GM21423 (cell line): ENCODE data around the gene MMP24.

ENCODE experiments used
- ATAC-seq: cut with Tn5 transposase; IDR thresholded peaks from one replicate; pipeline ENCODE4 v1.9.1; 2021; ENCODE audit warnings: mild to moderate bottlenecking, moderate library complexity; ENCODE audit not compliant: unreplicated experiment

The MMP24 gene

DNA sequence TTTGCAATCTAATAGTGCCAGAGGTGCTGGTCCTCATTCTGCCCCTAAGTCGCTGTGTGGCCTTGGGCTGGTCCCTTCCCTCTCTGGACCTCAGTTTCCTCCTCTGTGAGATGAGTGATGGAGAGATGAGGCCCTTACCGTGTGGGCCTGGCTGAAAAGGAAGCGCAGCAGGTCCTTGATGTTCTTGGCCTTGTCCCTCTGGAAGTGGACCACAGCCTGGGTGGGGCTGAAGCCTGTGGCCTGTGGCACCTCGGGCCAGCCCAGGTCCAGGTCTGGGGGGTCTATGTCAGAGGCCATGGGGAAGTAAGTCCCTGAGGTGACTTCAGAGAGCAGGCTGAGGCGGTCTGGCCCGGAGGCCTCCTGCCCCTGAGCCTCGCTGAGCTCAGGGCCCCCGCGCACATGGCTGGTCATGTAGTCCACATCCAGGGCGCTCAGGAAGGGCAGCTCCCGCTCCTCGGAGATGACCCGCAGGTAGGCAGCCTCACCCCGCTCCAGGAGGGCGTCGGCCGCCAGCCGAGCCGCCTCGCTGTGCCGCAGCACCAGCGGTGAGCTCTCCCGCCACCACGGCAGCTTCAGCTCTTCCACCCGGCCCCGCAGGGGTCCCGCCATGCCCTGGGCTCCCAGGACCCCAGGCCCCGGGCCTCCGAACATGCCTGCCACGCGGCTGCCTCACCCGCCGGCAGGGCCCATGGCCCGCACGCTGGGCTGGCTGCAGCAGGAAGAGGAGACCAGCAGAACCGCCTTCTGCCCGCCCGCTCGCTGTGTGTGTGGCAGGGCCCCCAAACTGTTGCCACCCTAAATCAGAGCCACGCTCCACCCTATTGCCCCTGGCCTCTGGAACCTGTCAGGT is 65.4 kb downstream of the MMP24 start, which contains the start of gene FAM83C:
TSS of gene FAM83C (minus strand) at position 772 of the 850 bp plus-strand sequence. CDS start at position 651, 121 bp downstream.
- ATAC-seq: no peak

DNA sequence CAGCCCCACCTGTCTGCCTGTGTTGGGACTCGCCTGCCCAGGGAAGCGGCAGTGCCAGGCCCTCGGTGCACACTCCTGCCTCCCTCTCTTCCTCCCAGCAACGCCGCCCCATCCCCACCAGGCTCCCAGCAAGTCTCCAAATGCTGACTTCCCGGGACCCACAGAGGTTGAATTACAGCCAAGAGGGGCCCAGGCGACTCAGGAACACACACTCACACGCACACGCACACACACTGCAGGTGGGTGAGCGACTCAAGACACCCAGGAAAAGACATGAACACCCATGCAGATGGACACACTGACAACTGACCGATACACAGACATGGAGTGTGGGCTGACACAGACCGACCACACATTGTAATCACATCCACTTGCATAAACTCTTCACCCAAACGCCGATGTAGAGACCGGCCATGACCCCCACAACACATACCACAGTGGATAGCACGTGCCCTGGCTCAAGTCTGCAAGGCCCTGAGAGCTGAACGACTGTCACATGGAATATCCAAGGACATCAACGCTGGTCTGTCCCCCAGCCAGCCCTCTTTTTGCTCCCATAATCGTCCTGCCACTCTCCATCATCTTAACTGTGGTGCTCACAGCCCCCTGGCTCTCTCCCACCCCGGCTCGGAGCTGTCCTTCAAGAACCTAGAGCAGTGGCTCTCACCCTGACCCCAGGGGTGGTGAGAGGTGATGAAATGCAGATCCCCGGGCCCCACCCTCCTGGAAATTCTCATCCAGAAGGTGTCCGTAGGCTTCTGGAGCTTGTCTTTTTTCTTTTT is 66.2 kb downstream of the MMP24 start:
- no peak for ATAC-seq

DNA sequence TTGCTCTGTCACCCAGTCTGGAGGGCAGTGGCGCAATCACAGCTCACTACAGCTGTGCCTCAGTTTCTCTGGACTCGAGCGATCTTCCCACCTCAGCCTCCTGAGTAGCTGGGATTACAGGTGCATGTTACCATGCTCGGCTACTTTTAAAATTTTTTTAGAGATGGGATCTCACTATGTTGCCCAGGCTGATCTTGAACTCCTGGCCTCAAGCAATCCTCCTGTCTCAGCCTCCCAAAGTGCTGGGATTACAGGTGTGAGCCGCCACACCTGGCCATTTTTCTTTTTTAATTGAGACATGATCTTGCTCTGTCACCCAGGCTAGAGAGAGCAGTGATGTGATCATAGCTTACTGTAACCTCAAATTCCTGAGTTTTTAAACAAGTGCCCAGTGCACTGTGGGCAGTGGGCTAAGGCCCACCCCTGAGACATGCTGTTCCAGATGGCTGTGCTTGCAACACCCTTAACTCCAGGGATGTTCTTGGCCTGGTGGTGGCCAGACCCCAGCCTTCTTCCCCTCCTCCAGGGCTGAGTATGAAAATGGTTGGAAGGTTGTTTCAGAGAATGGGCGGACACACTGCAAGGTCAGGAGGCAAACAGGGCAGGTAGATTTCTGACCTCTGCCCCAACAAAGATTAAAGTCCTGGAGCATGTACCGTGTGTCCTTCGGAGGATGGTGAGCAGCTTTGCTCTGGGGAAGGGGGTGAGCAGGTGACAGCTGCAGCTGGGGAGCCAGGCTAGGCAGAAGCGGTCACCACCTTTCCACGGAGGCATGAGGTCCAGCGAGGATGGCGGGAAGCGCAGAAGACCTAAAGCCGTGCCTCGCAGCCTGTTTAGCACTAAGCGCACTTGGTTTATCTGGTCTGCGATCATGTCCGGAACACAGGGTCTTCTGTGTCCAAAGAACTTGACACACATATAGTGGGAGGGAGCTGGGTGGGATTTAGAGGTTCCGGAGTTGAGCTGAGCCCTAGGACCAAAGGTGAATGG is 67.1 kb downstream of the MMP24 start:
- ATAC-seq: no peak

DNA sequence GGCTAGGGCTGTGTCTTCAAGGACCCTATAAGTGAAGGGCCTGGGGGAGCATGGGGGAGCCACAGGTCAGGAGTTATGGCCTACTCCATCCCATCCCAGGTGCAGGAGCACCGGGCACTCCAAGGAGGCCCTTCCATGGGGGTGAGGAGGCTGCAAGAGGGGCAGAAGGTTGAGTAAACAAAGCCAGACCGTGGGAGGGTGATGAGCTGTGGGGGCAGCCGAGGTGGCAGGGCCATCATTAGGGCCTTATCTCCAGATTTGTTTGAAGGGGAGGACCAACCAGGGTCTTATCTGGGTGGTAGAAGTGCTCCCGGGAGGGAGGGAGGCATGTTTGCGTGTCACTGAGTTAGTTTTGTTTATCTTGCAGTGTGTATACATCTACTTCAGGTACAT is 67.8 kb downstream of the MMP24 start:
- no peak for ATAC-seq

DNA sequence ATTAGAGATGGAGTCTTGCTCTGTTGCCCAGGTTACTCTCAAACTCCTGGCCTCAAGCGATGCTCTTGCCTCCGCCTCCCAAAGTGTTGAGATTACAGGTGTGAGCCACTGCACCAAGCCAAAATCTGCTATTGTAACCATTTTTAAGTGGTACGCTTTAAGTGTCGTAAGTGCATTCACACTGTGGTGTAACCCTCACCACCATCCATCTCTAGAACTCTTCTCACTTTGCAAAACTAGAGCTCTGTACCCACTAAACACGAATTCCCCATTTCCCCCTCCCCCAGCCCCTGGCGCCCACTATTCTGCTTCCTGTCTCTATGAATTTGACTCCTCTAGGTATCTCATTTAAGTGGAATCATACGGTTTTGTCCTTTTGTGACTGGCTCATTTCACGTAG is 68.6 kb downstream of the MMP24 start:
- ATAC-seq: no peak

DNA sequence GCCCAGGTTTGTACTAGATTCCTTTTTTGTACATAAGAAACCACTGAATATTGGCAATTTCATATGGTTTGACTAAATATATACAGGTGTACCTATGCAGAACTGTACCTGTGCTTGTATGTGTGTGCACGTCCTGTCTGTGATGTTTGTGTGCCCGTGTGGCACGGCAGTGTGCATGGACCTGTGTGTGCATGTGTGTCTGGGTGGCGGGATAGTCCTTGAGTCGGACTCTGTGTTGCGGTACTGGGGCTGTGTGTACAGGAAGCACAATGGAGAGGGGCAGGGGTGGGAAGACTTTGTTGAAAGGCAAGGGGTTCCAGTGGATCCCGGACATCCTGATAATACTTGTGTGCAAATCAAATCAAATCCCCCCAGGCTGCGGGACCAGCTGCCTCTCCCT is 69.2 kb downstream of the MMP24 start:
- no peak for ATAC-seq

DNA sequence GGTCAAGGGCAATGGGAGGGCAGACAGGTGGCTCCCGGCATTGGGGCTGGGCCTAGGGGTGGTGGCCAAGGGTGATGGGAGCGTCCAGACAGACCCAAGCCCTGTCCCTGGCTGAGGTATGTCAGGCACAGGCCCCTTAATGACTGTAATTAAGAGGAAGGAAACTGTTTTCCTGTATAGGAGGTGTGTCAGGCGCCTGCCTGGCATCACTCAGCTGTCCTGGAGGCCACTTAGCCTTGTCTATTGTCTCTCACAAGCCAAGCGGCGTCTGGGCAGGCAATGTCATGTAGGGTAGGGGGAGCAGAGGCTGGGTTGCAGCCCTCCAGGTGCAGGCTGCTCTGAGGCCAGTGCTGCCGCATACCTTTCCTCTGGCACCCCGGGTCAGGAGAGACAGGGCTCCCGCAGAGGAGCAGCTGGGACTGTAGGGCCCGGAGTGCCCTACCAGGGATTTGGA is 69.6 kb downstream of the MMP24 start:
- ATAC-seq: no peak

DNA sequence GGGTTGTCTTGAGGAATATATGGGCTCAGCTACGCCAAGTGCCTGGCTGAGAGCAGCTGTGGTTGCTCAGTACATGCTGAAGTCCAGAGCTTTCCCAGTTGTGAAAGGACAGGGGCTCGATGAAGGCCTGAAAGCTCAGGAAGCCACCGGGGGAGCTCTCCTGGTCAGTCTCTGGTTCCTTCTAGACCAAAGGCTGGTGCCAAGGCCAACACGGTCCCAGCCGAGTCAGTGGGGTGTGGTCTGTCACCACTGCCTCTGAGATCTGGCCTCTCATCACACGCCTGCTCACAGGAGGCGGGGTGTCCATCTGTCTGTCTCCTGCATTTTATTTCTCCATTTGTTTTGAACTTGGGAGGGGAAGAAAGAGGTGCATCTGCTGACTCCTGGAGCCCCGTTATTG is 70.7 kb downstream of the MMP24 start:
- no peak for ATAC-seq

DNA sequence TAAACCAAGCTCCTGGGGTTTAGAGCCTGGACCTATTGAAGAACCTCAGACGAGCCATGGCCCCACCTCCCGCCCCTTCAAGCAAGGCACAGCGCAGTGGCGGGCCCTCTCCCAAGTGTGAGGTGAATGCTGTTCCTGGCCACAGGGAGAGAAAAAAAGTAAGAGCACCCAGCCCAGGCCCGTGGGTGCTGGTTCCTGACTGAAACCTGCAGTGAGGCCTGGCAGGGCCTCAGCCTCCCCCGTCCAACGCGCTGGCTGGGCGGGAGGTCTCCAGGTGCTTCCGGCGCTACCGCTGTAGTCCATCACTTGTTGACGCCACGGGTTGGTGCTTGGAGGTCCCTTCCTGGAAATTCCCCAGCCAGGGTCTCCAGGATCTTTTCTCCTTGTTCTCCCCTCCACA is 71.2 kb downstream of the MMP24 start:
- ATAC-seq: no peak

DNA sequence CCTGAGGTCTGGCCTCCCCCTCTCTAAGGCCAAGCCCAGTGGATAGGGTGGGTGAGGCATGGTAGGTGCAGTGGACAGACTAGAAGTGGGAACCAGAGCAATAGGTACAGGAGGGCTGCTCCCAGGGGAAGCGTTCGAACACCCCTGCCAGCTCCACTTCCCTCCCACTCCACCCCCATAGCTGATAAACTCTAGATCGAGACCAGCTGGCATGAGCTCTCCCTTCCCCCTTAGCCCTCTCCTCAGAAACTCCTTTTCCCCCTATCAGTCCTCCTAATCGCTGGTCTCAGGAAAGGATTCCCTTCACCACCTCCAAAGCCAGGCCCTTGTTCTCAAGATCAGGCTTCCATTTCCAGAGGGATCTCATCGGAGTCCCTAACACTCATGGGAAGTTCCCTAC is 71.8 kb downstream of the MMP24 start:
- no peak for ATAC-seq

DNA sequence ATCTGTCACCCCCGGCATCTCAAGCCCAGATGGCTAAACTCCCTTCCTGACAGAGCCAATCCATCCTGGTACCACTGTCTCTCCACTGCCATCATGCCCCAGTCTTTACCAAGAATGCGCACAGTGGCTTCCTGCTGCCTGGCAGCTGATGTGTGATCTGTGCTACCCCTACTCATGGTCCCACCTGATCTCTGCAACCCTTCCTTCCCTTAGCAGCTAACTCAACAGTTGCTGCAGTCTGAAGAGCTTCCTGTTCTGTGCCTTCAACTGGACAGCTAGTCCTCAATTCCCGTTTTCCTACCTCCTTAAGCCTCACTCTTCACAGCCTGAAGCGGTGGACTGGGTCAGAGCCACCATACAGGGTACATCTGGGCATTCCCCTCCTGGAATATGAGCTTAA is 73.3 kb downstream of the MMP24 start:
- no peak for ATAC-seq

DNA sequence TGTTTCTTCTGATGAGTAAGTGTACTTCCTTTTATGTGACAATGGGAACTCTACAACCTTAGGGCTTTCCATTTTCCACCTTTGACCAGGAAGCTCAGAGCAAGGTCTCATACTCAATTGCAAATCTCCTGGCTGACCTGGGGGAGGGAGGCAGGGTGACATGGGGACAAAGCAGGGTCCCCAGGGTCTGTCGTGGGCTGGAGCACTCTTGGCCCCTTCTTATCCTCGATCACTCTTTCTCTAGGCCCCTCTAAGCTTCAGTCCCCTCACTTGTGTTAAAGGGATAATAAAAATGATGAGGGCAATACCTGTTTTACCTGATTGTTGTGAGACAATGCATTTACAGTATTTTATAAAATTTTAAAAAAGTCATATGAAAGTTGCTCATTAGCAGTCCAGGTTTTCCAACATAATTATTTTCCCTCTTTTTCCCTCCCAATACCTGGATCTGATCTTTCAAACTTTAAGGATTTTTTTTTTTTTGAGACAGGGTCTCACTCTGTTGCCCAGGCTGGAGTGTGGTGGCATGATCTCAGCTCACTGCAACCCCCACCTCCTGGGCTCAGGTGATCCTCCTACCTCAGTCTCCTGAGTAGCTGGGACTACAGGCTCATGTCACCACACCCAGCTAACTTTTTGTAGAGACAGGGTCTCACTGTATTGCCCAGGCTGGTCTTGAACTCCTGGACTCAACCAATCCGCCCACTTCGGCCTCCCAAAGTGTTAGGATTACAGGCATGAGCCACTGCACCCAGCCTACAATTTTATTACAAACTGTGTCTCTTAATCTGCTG is 74.2 kb downstream of the MMP24 start:
- ATAC-seq: no peak

DNA sequence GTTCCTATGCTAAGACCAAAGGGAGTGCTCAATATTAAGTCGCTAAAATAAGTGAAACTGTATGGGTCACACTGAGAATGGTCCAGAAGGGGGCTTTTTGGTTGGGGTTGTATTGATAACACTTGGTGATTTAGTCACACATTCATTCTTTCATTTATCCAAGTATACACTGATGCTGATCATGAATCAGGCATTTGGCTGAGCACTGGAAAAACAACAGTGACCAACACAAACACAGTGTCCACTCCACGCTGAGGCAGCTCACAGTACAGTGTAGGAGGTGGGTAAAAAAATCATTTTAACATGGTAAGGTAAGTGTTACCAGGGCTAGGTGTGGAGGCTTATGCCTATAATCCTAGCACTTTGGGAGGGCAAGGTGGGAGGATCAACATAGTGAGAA is 74.9 kb downstream of the MMP24 start:
- no peak for ATAC-seq

DNA sequence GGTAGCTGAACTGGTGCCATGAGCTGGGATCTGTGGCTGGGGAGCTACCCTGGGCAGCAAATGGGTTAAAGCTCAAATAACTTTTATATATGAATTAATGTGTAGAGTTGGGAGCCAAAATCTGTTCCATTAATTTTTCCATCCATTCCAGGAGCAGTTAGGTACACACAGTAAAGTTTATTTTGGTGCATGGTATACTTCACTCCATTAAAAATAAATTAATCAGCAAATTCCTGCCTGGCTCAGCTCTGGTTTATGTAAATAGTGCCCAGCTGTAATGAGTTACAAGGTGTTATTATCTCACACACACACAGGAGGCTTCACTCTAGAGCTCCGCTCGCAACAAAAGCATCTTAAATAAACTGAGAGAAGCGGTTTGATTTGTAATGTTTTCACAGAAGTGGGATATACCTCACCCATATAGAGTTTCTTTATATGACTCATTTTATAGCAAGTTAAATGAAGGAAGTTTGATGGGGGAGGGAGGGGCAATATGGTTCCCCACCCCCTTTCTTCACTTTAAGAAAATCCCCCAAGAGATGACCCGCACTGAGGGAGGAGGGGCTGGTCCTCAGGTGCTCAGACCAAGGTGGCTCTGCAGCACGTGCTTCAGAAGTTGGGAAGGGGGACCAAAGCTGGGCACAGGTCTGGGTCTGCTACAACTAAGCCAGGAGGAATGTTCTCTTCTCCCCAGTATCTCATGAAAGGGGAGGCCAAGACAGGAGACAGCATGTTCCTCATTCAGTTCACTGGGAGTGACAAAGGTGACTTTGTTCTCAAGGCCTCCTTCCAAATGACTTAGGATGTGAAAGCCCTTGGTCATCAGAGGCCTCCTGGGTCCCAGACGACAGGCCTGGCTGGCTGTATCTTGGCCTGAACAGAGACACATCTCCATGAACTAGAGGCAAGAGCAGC is 76.2 kb downstream of the MMP24 start:
- ATAC-seq: no peak

DNA sequence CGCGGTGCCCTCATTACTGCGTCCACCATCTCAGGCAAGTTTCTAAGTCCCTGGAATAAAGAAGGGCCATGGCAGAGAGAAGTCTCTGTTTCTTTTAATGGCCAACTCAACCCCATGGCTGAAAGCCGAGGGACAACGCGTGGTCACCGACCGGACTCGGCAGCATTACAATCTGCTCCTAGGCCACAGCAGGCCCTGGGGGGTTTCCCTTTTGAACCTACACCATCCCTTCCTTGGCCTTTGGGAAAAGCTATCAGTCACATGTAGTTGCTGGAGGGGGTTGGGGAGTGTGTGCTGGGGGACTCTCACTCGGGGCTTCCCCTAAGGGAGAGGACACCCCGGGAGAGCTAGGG is 76.9 kb downstream of the MMP24 start:
- no peak for ATAC-seq

DNA sequence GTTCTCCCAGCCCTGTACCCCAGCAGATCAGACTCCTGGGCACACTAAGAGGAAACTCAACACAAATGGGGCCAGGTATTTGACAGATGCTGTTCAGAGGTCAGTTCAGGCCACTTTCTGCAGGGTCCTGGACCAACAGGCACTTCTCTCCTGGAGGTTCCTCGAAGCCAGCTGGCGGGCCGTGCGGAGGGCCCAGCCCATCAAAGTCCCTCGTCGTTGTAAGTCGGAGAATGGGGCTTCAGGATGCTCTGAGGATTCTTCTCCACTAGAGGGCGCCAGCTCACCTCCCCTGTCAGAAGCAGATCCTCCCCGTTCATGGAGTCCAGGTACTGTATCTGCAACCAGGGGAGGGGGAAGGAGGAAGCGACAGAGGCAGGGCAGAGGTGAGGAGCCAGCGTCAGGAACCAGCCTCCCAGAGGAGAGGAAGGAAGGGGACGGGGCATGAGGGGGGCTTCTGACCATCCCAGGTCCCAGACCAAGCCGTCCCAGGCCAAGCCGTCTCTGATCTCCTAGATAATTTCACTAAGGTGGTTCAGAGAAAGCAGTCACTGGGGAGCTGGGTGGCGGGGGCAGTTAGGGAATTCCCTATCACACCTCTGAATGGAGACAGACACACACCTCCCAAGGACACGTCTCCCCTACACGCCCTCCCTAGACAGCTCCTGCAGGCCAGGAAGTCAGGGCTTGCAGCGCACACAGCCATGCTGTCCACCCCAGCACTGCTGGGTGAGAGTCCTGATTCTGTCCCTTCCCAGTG is 77.4 kb downstream of the MMP24 start:
- ATAC-seq: no peak

DNA sequence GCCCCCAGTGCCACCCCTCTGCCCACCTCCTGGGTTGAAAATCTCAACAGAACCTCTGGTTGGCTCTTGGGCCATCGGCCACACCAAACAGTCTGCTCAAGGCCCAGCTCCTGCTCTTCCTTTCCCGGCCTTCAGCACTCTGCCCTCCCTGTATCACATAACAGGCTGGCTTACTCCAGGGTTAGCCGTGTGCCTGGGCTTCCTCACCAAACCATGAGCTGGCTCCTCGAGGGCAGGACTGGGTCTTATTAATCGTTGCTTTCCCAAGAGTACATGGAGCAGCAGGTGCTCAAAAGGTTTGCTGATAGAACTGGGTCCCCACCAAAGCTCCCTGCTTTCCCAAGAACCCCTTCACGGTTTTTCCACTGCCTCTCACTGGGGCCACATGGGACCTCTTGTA is 78.5 kb downstream of the MMP24 start:
- no peak for ATAC-seq
